OCI-LY1 (cell line): ENCODE measurements around the gene ST7.

Experiments
- CTCF ChIP-seq: fragments of 200-600 bp; sonication (generic), shearing (Covaris generic); IDR thresholded peaks from 2 replicates; pipeline ENCODE4 v1.5.1; 2017; ENCODE audit warnings: mild to moderate bottlenecking, antibody characterized with exemption, low read length, moderate library complexity, mixed read lengths
- EZH2 ChIP-seq: fragments of 200-600 bp; sonication (generic), shearing (Covaris generic); IDR thresholded peaks from 2 replicates; pipeline ENCODE4 v1.8.0; 2017; ENCODE audit warnings: borderline replicate concordance, mixed run types, mild to moderate bottlenecking, antibody characterized with exemption, low read length, moderate library complexity, mixed read lengths

GRCh38 chr7:117146511-117146910 is 193.2 kb downstream of the ST7 start:
- TF ChIP-seq CTCF = no peak
- TF ChIP-seq EZH2 = no peak
